ENCODE data around the gene IGF1R. TPM values are rescaled to one million over a fixed set of nuclear protein-coding genes. Genes with fewer than 3 reads are reported as not detected.

The IGF1R gene
- total and polyA plus RNA-seq, 2 donors (not counting 3 experiments of a cell fraction or from before 2014, with no cell fraction given): 16.1 to 59.1 TPM

GRCh38 chr15:98967096-98967495 lies 318.8 kb downstream of the IGF1R start:
- H4K20me1 ChIP-seq (replicated peaks; ENCODE audit: control insufficient read depth, extremely low read depth, insufficient read depth, low read length): no peaks in the 10 kb centered on the region
- no peaks in the 10 kb centered on the region for H3K9me3 ChIP-seq (replicated peaks; ENCODE audit: control insufficient read depth, insufficient read depth, low read length)
- TF ChIP-seq MYC (IDR thresholded peaks at IDR 0.05; ENCODE audit: low read depth, low read length) (no peak), POLR2A (IDR thresholded peaks at IDR 0.05; ENCODE audit: low read depth, low read length) (no peak), FOS (IDR thresholded peaks at IDR 0.05; ENCODE audit: borderline replicate concordance, insufficient read depth, low read length) (no peak), CTCF (IDR thresholded peaks at IDR 0.05; ENCODE audit: extremely low read depth in 1 of 2, insufficient read depth in 1 of 2, low read depth in 1 of 2, low read length in 2 of 2) (no peak), MAX (IDR thresholded peaks at IDR 0.05; ENCODE audit: insufficient read depth, insufficient read length) (no peak), EZH2 (IDR thresholded peaks at IDR 0.05; ENCODE audit: borderline replicate concordance, low read depth, low read length, severe bottlenecking) (no peak), JUN (IDR thresholded peaks at IDR 0.05; ENCODE audit: borderline replicate concordance, insufficient read depth, insufficient read length, low read depth) (no peak), GATA2 (IDR thresholded peaks at IDR 0.05; ENCODE audit: insufficient read depth, insufficient read length, low read depth, low read length) (no peak), POLR2AphosphoS5 (IDR thresholded peaks at IDR 0.05; ENCODE audit: insufficient read depth, low read depth, low read length) (no peak)
- no peak for DNase-seq (ENCODE audit: low read depth, low spot score)
- H3K36me3 ChIP-seq (ENCODE audit: control insufficient read depth in 2 of 2, extremely low read depth in 1 of 2, insufficient read depth in 2 of 2, low read length in 2 of 2): peaks cover 0 to under 1% of the 10 kb centered on the region in 2 experiments
- no peaks in the 10 kb centered on the region for H3K79me2 ChIP-seq (ENCODE audit: control insufficient read depth, insufficient read depth, low read length)
- no peak overlapping the region for H3K27ac ChIP-seq (ENCODE audit: insufficient read depth, low read depth, low read length)
- no peak overlapping the region for H3K9ac ChIP-seq (replicated peaks; ENCODE audit: extremely low read depth, insufficient read depth, low read length)
- POLR2A ChIA-PET: no interaction called here
- no peaks in the 10 kb centered on the region for H3K27me3 ChIP-seq (ENCODE audit: control insufficient read depth in 2 of 2, insufficient read depth in 2 of 2, low read length in 2 of 2)
- CTCF ChIA-PET: no interaction called here
- H3K9me1 ChIP-seq (replicated peaks; ENCODE audit: control insufficient read depth, extremely low read depth, insufficient read depth, low read length): no peaks in the 10 kb centered on the region
- FAIRE-seq: no peak
- no peaks in the 10 kb centered on the region for H3K4me1 ChIP-seq (ENCODE audit: control insufficient read depth, extremely low read depth, insufficient read depth, low read length)
- H3K4me3 ChIP-seq (replicated peaks in 1 of 3; ENCODE audit: insufficient read depth in 1 of 3, low read depth in 1 of 3, low read length in 3 of 3): no peak overlapping the region
- H3K4me2 ChIP-seq (ENCODE audit: insufficient read depth, low read length): no peak overlapping the region
- no TSS peak for BruUV-seq (replicated peaks)
- intact Hi-C loops (cut with micrococcal nuclease): no loop called here
- no peak overlapping the region for H2AFZ ChIP-seq (ENCODE audit: low read depth, low read length)
- dilution Hi-C loops (cut with MboI; ENCODE audit: extremely low pct_ligation_motif_present, low sequenced_read_pairs): no loop called here
